ENCODE data around the gene ELMO1.

Gene ELMO1

DNA sequence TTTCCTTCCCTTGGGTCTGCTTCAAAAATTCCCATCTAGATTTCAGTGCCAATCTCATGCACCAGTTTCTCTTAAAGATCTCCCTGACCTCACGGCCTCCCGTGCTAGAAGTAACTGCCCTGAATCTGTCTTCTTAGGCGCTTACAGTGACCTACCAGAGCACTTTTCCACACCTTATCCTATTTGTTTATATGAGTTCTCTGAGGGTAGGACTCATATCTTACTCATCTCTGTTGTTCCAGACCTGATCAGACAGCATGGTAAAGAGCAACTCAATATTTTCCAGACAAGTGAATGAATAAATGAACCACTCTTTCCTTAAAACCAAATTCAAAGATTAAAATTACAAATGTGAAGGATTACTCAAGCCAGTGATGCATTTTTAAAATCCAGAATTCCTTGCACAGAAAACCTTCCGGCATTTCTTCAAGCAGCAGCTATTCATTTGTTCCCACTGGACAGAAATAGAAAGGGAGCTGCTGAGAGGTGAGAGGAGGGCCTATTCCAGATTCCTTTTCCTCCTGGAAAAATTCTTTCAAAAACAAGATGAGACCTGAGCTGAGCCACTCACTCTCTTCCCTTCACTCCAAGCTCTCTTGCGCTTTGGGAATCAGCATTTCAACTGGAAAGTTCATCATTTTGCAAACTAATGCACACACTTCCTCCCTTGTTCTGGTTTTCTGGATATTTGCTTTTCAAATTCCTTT lies 94.6 kb downstream of the ELMO1 start:
- DNase-seq (ENCODE audit: low spot score), result no peak
- H3K4me3 ChIP-seq, result peak overlapping the region; percentile 36
- TF ChIP-seq, protein P1, sequence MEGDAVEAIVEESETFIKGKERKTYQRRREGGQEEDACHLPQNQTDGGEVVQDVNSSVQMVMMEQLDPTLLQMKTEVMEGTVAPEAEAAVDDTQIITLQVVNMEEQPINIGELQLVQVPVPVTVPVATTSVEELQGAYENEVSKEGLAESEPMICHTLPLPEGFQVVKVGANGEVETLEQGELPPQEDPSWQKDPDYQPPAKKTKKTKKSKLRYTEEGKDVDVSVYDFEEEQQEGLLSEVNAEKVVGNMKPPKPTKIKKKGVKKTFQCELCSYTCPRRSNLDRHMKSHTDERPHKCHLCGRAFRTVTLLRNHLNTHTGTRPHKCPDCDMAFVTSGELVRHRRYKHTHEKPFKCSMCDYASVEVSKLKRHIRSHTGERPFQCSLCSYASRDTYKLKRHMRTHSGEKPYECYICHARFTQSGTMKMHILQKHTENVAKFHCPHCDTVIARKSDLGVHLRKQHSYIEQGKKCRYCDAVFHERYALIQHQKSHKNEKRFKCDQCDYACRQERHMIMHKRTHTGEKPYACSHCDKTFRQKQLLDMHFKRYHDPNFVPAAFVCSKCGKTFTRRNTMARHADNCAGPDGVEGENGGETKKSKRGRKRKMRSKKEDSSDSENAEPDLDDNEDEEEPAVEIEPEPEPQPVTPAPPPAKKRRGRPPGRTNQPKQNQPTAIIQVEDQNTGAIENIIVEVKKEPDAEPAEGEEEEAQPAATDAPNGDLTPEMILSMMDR (IDR thresholded peaks at IDR 0.05), result no peak
- H3K27ac ChIP-seq, result peak overlapping the region; percentile 77 to 87

DNA sequence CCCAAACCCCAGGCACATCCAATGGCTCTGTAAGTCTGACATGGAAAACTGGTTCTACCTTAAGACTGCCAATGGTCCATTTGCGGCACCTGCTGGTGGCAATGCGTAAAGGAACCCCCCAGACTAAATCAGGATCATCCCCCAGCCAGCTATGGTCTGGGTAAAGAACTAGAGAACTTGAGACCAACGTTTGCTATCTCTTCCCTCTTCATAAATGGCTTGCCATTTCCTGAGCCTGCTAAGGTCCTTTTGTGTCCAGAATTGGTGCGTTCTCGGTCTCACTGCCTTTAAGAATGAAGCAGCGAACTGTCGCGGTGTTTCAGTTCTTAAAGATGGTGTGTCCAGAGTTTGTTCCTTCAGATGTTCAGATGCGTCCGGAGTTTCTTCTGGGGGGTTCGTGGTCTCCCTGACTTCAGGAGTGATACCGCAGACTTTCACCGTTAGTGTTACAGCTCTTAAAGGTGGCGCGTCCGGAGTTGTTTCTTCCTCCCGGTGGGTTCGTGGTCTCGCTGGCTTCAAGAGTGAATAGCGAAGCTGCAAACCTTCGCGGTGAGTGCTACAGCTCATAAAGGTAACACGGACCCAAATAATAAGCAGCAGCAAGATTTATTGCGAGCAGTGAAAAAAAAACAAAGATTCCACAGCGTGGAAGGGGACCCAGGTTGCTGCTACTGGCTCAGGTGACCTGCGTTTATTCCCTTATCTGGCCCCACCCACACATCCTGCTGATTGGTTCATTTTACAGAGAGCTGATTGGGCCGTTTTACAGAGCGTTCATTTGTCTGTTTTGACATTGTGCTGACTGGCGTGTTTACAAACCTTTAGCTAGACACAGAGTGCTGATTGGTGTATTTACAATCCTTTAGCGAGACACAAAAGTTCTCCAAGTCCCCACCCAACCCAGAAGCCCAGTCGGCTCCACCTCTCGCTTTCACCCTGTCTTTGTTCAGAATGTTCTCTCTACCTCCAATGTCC lies 95.4 kb downstream of the ELMO1 start:
- no peak for DNase-seq (ENCODE audit: low spot score)
- TF ChIP-seq, protein P1 (IDR thresholded peaks at IDR 0.05), result no peak
- Histone ChIP-seq H3K27ac (peak overlapping the region; percentile 77 to 87), H3K4me3 (peak overlapping the region; percentile 36)

DNA sequence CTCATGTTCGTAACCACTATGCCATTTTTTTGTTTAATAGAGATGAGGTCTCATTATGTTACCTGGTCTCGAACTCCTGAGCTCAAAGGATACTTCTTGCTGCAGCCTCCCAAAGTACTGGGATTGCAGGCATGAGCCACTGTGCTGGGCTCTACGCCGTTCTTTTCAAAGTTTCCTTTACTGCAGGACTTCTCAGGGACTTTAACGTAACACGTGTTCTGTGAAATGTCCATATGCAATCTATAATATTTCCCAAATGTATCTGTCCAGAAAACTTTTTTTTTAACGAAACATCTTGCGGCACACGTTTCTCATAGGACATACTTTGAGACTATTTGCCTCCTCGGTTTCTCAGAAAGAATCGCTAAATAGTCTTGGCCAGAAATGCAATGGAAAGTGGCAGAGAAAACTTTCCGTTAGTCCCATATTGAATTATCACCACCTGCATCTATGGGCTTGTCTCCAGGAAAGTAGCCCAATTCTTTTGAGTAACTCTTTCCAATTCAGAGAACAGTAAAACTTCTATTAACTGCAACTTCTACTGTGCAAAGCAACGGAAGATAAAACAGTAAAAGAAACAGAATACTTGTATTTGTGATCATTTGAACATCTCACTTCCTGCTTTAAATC lies 96.3 kb downstream of the ELMO1 start:
- H3K4me3 ChIP-seq, result no peak overlapping the region
- peak overlapping the region in 1 of 2 donors; percentile 87 for H3K27ac ChIP-seq
- DNase-seq (ENCODE audit: low spot score), result no peak
- TF ChIP-seq, protein P1 (IDR thresholded peaks at IDR 0.05), result no peak

DNA sequence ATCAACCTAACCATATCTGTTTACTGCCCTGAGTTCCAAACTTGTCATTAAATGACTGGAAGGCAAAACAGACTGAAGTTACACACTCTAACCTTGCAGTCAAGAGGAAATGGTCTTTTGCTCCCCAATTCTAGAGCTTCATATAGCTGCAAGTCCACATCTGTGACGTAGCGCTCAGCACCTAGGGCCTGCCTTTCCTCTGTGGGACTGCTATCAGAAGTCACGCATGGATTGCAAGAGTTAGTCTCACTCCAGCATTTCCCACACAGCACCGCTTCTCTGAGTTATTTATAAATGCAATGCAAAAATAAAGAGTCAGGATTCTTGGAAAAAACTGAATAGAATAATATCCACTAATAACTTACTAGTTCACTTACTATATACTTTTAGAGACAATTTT lies 96.9 kb downstream of the ELMO1 start:
- TF ChIP-seq, protein P1 (IDR thresholded peaks at IDR 0.05), result no peak
- no peak for DNase-seq (ENCODE audit: low spot score)
- Histone ChIP-seq H3K4me3 (no peak overlapping the region), H3K27ac (peak overlapping the region in 1 of 2 donors; percentile 15)

DNA sequence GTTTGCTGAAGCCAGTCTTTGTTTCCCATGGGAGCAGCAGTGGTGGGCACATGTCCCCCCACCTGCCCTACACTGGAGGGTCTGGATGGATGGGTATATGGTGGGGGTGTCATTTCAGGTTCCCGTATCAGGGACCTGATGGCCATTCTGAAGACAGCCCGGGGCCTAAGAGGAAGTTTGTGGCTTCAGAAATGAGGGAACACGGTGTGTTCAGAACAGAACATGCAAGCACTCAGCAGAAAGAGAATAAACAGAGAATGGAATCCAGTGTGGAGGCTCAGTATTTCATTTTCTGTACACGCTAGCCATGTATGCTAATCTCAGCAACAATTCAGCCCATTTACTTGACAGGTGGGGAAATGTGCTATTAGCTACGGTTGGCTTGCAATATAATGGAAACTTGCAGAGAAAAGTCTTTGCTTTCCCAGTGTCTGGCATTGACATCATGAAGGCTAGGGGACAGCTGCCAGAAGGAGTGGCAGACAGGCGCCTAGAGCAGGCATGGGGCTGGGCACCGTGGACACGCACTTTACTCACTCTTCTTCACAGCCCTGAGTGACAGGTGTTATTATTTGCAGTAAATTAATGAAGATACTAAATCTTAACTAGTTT lies 98.6 kb downstream of the ELMO1 start:
- TF ChIP-seq, protein P1 (IDR thresholded peaks at IDR 0.05), result no peak
- H3K4me3 ChIP-seq, result no peak overlapping the region
- DNase-seq (ENCODE audit: low spot score), result no peak
- H3K27ac ChIP-seq, result peak overlapping the region; percentile 25 to 47

DNA sequence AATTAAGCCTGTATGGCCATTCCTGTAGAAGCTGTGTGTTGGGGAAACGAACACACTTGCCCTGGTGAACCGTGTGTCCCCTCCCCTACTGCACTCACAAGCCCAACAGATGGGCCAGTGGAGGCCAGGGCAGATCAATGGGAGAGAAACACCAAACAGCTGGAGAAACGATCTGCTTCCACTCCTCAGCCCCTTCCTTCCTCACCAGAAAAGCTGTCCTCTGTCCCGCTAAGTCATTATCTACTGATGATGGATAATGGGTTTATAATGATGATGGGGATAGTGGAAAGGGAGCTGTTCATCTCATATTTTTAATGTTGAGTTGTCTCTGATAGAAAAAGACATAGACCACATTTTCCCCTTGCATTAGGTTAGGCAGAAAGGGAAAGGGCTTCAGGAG lies 99.7 kb downstream of the ELMO1 start:
- no peak for DNase-seq (ENCODE audit: low spot score)
- H3K4me3 ChIP-seq, result no peak overlapping the region
- no peak overlapping the region for H3K27ac ChIP-seq
- TF ChIP-seq, protein P1 (IDR thresholded peaks at IDR 0.05), result no peak
